ENCODE measurements around the gene TTC34. TPM values are rescaled to one million over a fixed set of nuclear protein-coding genes. Genes with fewer than 3 reads are reported as not detected.

Gene TTC34
- total and polyA plus RNA-seq, 2 of the 13 experiments (the other 11 are each of a cell fraction or from before 2014, with no cell fraction given): 0.07 to 0.11 TPM

DNA sequence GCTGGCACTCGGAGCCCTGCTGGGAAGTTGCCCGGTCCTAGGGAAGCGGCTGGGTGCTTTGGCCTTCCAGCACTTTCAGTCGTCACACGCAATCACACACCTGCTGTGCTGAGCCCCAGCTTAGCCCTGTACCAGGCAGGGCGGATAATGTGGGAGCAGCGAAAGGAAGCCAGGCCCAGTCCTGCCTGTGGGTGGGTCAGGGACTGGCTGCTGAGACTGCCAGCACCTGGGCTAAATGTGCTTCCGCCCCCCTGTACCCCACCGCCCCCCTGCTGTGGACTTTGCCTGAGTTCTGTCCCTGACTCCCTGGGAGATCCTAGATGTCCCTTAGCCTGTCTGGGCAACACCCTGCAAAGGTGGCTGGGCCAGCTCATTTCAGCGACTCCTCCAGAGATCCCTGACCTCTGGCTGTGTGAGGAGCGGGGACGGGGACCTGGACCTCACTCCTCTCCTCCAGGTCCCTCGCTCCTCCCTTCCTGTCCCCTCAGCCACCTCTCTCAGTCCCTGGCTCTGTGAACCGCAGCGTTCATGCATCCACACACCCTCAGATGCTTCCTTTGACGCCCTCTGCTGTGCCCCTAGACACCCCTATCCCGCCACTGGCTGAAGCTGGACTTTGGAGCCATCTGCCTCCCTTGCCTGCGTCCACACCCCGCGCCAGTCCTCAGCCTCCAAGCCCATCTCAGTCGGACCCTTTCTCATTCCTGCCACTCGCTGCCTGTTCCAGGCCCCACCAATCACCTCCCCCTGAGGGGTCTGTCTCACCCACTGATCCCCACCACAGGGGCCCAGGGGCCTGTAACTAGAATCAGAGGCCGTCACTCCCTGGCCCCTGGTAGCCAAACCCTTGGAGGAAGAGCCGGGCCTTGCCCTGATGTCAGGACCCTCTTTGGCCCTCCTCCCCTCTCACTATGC, 170.1 kb downstream of the TTC34 start (continued):
- TF ChIP-seq, protein P1, sequence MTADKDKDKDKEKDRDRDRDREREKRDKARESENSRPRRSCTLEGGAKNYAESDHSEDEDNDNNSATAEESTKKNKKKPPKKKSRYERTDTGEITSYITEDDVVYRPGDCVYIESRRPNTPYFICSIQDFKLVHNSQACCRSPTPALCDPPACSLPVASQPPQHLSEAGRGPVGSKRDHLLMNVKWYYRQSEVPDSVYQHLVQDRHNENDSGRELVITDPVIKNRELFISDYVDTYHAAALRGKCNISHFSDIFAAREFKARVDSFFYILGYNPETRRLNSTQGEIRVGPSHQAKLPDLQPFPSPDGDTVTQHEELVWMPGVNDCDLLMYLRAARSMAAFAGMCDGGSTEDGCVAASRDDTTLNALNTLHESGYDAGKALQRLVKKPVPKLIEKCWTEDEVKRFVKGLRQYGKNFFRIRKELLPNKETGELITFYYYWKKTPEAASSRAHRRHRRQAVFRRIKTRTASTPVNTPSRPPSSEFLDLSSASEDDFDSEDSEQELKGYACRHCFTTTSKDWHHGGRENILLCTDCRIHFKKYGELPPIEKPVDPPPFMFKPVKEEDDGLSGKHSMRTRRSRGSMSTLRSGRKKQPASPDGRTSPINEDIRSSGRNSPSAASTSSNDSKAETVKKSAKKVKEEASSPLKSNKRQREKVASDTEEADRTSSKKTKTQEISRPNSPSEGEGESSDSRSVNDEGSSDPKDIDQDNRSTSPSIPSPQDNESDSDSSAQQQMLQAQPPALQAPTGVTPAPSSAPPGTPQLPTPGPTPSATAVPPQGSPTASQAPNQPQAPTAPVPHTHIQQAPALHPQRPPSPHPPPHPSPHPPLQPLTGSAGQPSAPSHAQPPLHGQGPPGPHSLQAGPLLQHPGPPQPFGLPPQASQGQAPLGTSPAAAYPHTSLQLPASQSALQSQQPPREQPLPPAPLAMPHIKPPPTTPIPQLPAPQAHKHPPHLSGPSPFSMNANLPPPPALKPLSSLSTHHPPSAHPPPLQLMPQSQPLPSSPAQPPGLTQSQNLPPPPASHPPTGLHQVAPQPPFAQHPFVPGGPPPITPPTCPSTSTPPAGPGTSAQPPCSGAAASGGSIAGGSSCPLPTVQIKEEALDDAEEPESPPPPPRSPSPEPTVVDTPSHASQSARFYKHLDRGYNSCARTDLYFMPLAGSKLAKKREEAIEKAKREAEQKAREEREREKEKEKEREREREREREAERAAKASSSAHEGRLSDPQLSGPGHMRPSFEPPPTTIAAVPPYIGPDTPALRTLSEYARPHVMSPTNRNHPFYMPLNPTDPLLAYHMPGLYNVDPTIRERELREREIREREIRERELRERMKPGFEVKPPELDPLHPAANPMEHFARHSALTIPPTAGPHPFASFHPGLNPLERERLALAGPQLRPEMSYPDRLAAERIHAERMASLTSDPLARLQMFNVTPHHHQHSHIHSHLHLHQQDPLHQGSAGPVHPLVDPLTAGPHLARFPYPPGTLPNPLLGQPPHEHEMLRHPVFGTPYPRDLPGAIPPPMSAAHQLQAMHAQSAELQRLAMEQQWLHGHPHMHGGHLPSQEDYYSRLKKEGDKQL (CRISPR knock-in tag; IDR thresholded peaks at IDR 0.05; ENCODE audit: low read depth): no peak
- TF ChIP-seq KDM6A (CRISPR knock-in tag; IDR thresholded peaks at IDR 0.05; ENCODE audit: low read depth) (no peak), RBFOX2 (IDR thresholded peaks at IDR 0.05; ENCODE audit: low read depth, low read length) (no peak), PLRG1 (conservative IDR thresholded peaks at IDR 0.05) (no peak), ZNF775 (CRISPR knock-in tag; IDR thresholded peaks at IDR 0.05; ENCODE audit: borderline replicate concordance) (no peak), SALL1 (CRISPR knock-in tag; IDR thresholded peaks at IDR 0.05) (peak; percentile 58), ZNF557 (CRISPR knock-in tag; IDR thresholded peaks at IDR 0.05) (no peak), ZNF773 (CRISPR knock-in tag; IDR thresholded peaks at IDR 0.05; ENCODE audit: borderline replicate concordance) (no peak), ZNF780A (CRISPR knock-in tag; IDR thresholded peaks at IDR 0.05) (no peak), MED1 (CRISPR knock-in tag; IDR thresholded peaks at IDR 0.05) (0 out of 2 replicates have a peak, but pooled peaks have one; percentile 25), CBX1 (IDR thresholded peaks at IDR 0.05; ENCODE audit: low read depth) (no peak), NR2F6 (IDR thresholded peaks at IDR 0.05) (no peak), NR2F6 (CRISPR knock-in tag; IDR thresholded peaks at IDR 0.05) (no peak), SRSF4 (IDR thresholded peaks at IDR 0.05; ENCODE audit: low read depth, low read length, poor library complexity, severe bottlenecking) (no peak), FOSL1 (CRISPR knock-in tag; IDR thresholded peaks at IDR 0.05; ENCODE audit: borderline replicate concordance) (no peak)
- TF ChIP-seq, protein P2, sequence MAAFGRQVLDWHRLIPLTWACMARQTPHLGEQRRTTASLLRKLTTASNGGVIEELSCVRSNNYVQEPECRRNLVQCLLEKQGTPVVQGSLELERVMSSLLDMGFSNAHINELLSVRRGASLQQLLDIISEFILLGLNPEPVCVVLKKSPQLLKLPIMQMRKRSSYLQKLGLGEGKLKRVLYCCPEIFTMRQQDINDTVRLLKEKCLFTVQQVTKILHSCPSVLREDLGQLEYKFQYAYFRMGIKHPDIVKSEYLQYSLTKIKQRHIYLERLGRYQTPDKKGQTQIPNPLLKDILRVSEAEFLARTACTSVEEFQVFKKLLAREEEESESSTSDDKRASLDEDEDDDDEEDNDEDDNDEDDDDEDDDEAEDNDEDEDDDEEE (CRISPR knock-in tag; IDR thresholded peaks at IDR 0.05): no peak
- TF ChIP-seq, protein P3, sequence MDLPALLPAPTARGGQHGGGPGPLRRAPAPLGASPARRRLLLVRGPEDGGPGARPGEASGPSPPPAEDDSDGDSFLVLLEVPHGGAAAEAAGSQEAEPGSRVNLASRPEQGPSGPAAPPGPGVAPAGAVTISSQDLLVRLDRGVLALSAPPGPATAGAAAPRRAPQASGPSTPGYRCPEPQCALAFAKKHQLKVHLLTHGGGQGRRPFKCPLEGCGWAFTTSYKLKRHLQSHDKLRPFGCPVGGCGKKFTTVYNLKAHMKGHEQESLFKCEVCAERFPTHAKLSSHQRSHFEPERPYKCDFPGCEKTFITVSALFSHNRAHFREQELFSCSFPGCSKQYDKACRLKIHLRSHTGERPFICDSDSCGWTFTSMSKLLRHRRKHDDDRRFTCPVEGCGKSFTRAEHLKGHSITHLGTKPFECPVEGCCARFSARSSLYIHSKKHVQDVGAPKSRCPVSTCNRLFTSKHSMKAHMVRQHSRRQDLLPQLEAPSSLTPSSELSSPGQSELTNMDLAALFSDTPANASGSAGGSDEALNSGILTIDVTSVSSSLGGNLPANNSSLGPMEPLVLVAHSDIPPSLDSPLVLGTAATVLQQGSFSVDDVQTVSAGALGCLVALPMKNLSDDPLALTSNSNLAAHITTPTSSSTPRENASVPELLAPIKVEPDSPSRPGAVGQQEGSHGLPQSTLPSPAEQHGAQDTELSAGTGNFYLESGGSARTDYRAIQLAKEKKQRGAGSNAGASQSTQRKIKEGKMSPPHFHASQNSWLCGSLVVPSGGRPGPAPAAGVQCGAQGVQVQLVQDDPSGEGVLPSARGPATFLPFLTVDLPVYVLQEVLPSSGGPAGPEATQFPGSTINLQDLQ (CRISPR knock-in tag; IDR thresholded peaks at IDR 0.05): no peak; the same call in 1 of the 2 replicates
- TF ChIP-seq, protein P4, sequence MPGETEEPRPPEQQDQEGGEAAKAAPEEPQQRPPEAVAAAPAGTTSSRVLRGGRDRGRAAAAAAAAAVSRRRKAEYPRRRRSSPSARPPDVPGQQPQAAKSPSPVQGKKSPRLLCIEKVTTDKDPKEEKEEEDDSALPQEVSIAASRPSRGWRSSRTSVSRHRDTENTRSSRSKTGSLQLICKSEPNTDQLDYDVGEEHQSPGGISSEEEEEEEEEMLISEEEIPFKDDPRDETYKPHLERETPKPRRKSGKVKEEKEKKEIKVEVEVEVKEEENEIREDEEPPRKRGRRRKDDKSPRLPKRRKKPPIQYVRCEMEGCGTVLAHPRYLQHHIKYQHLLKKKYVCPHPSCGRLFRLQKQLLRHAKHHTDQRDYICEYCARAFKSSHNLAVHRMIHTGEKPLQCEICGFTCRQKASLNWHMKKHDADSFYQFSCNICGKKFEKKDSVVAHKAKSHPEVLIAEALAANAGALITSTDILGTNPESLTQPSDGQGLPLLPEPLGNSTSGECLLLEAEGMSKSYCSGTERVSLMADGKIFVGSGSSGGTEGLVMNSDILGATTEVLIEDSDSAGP (CRISPR knock-in tag; IDR thresholded peaks at IDR 0.05; ENCODE audit: borderline replicate concordance): peak; percentile 21; the same call in 1 of the 2 replicates

All from HepG2 (cell line).